GM12865 (cell line): Measurements from ENCODE around the gene ASCL2.

Experiments used
- DNase-seq: peaks from one replicate; pipeline ENCODE4 v3.0.0; 2010; ENCODE audit warnings: low read depth
- H3K4me3 ChIP-seq: 2 replicates; pipeline ENCODE4 v1.5.1; 2011; ENCODE audit warnings: mild to moderate bottlenecking, low read depth, low read length, control low read depth
- CTCF ChIP-seq: IDR thresholded peaks from 2 replicates; pipeline ENCODE4 v1.5.1; 2011; ENCODE audit warnings: low read length, control low read depth, low read depth, inconsistent platforms; ENCODE audit not compliant: insufficient read depth; ENCODE audit errors: missing control alignments

Gene ASCL2

DNA sequence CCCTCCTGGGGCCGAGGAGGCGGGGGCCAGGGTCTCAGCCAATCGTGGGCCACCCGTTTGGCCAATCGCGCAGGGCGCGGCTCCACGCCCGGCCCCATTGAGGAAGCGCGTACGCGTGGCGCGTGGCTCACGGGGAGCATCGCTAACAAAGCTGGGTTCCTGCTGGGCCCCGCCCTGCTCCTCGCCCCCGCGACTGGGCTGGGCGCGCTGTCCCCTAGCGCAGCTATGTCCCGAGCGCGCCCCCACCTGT, 614 bp upstream of the ASCL2 start:
- TF ChIP-seq CTCF, result no peak
- H3K4me3 ChIP-seq, result no peak overlapping the region
- no peak for DNase-seq

DNA sequence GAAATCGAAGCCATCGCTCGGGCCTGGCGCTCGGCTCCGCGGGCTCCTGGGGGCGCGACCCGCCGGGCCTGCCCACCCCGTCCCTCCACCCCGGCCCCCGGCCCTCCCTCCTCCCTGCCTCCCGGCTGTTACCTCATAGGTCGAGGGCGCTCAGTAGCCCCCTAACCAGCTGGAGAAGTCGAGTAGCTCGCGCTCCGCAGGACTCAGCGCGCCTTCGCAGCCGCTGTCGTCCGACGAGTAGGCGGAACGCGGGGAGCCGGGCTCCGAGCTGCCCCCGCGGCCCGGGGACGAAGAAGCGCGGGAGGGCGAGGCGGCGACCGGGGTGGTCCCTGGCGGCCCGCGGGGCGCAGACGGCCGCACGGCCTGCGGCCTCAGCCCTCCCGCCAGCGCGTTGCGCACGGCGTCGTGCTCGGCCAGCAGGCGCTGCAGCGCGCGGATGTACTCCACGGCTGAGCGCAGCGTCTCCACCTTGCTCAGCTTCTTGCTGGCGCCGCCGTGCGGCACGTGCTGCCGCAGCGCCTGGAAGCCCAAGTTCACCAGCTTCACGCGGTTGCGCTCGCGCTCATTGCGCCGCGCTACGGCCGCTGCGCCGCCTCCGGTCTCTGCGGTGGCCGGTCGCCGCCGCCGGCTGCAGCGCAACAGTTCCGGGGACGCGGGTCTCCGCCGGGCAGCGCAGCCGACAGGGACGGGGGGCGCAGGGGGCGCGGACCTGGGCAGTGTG, 627 bp downstream of the ASCL2 start:
- H3K4me3 ChIP-seq, result no peak overlapping the region
- DNase-seq, result no peak
- TF ChIP-seq CTCF, result no peak

DNA sequence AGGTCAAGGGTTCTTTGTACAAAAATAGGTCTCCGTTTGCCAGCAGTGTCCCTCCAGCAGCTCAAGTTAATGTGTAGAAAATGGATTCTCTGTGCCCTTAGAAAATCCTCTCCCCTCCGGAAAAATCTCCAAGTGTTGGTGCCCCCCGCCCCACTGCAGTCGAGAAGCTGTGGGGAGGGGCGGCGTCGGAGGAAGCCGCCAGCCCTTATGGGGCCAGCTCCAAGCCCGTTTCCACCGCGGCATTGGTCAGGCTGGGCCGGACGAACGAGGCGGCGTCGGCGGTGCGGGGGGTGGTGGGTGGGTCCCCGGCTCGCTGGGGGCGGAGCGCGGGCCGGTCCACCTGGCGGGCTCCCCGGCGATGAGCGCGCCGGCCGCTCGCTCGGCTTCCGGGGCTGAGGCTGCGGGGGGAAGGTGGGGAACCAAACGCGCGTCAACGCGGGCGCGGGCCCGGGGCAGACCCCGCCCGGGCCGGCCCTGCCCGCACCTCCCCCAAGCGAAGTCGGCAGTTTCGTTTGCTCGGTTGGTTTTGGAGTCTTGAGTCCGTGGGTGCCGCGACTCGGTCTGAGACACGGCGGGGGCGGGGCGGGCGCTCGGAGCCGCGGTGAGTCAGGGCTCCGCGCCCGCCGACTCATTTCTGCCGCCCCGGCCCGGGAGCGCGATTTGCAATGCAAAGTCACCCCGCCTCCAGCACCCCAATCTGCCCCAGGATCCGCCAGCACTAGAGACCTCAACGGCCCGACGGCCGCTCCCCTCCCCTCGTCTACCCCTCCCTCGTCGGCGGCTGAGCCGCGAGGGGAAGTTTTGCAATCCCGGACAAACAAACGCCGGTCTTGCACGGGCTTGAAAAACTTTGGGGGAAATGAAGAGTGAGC, 1.4 kb downstream of the ASCL2 start:
- H3K4me3 ChIP-seq, result no peak overlapping the region
- no peak for TF ChIP-seq CTCF
- DNase-seq, result no peak

DNA sequence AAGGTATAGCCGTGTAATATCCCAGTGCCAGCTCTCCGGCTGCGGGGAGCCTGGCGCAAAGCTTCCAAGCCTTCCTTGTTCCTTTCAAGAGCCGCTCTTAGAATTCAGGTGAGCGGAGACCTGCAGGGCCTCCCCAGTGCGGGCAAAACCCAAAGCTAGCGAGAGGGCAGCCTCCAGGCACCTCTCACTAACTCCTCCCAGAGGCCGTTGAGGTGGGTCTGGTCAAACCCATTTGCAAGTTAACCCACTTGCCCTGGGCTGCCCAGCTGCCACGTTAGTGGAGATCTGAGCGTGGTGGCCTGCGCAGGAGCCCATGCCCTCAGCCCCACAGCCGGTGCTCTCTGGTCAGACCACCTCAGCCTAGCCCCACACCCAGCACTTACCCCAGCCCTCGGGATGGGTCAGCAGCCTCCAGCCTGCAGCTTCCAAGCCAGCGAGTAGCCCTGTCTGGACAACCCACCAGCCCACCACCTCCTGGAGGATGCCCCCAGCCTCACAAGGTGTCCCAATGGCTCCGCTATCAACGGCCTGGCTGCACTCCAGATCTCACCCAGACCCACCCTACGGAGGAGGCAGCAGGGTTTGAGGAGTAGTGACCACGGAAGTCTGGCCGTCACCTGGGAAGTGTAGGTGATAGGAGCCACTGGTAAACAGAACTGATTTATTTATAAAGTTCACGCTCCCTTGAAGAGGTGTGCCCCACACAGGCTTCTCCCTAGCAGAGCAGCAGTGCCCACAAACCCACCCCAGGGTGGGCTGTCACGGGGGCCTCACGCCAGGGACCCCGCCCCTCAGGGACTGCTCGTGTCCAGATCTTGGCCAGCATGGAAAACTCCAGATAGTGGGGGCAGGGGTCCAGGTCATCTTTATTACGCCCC, 2.3 kb downstream of the ASCL2 start:
- no peak for DNase-seq
- no peak overlapping the region for H3K4me3 ChIP-seq
- no peak for TF ChIP-seq CTCF

DNA sequence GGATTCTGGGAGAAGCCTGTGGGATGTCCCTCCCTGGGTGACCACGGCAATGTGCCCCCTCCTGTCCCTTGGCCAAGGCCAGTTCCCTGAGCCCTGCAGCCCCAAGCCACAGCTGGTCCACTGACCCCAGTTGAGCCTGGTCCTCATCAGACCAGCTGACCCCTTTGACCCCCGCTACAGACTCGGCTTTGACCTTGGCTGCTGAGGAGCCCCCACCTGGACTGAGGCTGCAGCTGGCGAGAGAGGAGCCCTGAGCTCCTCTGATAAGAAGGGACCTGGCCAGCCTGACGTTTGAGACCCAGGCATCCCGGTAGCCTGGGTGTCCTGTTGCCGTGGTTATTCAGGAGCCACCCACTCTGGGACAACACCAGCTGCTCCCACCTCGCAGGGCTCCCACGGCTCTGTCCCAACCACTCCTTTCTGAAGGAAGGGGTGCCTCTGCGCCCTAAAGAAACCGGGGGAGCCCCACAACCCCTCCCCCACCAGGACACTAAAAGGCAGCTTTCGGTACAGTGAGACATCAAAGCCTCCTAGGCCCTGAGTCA, 3.0 kb downstream of the ASCL2 start:
- H3K4me3 ChIP-seq, result no peak overlapping the region
- TF ChIP-seq CTCF, result no peak
- no peak for DNase-seq

DNA sequence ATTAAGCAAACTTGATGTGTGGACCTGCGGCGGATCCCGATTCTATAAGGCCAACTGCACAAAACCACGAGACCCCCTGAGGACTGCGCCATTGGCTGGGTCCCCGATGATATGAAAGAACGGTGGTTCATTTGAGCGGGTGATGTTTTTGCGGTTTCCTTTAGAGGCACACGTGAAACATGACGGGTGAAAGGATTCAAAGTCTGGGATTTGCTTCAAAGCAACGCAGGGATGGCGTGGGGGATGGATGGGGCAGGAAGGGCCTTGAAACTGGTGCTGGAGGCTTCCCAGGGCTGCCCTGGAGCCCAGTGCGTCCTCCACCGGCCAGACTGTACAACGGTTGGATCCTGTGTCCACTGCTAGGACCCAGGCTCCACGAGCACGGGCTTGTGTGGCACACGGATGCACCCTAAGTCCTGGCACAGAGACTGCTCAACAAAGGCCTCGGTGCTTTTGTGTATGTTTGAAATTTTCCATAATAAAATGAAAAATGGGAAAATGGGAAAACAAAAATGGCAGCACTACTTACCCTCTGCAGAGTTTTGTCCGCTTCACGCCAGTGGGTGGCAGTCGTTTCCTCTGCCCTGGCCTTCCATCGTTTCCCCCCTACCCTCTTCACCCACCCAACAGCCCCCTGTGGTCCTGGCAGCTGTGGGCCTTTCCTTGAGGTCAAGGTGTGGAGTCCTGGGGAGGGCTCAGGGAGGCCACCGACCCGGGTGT, 3.6 kb downstream of the ASCL2 start:
- DNase-seq, result no peak
- no peak for TF ChIP-seq CTCF
- H3K4me3 ChIP-seq, result no peak overlapping the region
